SU-DHL-6 (cell line): ENCODE data around the gene PPP6C.

Experiments
- EZH2phosphoT487 ChIP-seq: fragments of 200-600 bp; sonication (generic), shearing (Covaris generic); conservative IDR thresholded peaks from 2 replicates; pipeline ENCODE4 v1.6.1; 2018; ENCODE audit warnings: mild to moderate bottlenecking, antibody characterized with exemption, low read length, moderate library complexity, mixed read lengths
- TF ChIP-seq, protein P1 (sequence below): fragments of 200-600 bp; sonication (generic); IDR thresholded peaks from one replicate; pipeline ENCODE4 v1.5.1; 2017; ENCODE audit warnings: antibody characterized with exemption, mild to moderate bottlenecking, low read length, moderate library complexity; ENCODE audit not compliant: insufficient read depth, poor library complexity, severe bottlenecking

GRCh38 chr9:125103770-125104460 lies 85.7 kb downstream of the PPP6C start:
- TF ChIP-seq, protein P1, sequence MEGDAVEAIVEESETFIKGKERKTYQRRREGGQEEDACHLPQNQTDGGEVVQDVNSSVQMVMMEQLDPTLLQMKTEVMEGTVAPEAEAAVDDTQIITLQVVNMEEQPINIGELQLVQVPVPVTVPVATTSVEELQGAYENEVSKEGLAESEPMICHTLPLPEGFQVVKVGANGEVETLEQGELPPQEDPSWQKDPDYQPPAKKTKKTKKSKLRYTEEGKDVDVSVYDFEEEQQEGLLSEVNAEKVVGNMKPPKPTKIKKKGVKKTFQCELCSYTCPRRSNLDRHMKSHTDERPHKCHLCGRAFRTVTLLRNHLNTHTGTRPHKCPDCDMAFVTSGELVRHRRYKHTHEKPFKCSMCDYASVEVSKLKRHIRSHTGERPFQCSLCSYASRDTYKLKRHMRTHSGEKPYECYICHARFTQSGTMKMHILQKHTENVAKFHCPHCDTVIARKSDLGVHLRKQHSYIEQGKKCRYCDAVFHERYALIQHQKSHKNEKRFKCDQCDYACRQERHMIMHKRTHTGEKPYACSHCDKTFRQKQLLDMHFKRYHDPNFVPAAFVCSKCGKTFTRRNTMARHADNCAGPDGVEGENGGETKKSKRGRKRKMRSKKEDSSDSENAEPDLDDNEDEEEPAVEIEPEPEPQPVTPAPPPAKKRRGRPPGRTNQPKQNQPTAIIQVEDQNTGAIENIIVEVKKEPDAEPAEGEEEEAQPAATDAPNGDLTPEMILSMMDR: no peak
- TF ChIP-seq EZH2phosphoT487: no peak
